ENCODE measurements around the gene IL17C. TPM values are rescaled to one million over a fixed set of nuclear protein-coding genes. Genes with fewer than 3 reads are reported as not detected.

IL17C gene
- total RNA-seq, 4 donors from 2014 or later = not detected

DNA sequence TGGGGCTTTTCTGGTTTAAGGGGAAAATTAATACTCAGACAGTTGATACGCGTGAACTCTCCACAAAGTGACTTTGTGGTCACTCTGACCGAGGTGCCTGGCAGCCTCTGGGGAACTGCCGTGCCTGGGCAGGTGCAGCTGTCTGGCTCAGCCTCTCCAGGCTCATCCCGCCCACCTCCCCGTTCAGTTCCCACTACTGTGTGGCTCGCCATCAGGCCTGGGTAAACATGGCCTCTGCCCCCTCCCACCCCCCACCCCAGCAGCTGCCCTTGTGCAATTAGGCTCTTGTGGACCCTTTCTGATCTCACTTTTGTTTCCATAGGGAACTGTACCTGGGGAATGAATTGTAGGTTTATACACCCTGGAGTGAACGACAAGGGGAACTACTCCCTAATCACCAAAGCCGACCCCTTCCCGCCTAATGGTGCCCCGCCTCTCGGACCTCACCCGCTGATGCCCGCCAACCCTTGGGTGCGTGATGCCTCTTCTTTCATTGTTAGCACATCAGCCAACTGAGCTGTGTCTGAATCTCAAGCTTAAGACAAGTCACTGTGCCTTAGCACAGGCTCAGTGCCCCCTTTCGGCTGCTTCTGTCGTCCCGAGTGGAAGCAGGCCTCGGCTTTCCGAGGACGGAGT lies 40.4 kb upstream of the IL17C start:
- Histone ChIP-seq H3K27me3 (no peaks in the 10 kb centered on the region), H3K9me3 (no peaks in the 10 kb centered on the region), H3K4me3 (no peak overlapping the region), H3K36me3 (no peaks in the 10 kb centered on the region), H3K4me1 (no peaks in the 10 kb centered on the region), H3K27ac (no peak overlapping the region)
- no peak for DNase-seq
- intact Hi-C loops (cut with DNase I; ENCODE audit: low total_unique reads) = no loop called here
- no peak for TF ChIP-seq POLR2A (IDR thresholded peaks at IDR 0.05)
- no peak for TF ChIP-seq CTCF (IDR thresholded peaks at IDR 0.05)

DNA sequence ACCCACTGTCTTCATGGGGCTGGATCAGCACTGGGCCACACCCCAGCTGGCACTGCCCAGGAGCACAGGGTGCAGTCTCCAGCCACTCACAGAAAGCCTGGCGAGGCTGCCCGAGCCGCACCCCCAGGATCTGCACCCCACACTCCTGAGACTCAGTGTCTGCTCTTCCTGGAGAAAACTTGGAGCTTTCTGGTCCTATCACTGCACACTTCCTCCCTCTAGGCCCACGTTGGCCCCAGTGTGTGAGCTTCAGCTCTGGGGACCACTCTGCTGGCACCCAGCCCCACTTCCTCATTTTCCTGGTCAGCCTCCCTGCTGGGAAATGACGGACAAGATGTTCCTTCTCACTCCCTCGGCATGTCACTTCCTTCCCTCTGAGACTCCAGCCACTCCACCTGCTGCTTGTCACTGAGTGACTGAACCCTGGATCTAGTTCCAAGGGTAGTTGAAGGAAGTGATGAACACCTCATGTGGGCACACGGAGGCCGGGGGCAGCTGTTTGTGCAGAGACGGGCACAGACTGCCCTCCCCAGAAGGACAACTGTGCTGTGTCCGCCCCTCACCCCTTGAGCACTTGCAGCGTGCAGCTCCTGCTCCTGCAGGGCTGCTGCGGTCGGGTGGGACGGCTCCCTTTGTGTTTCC lies 39.2 kb upstream of the IL17C start:
- peak in 1 of 2 donors; percentile 71 for DNase-seq

GRCh38 chr16:88599825-88600538 lies 38.4 kb upstream of the IL17C start:
- no peaks in the 10 kb centered on the region for H3K9me3 ChIP-seq
- TF ChIP-seq CTCF (IDR thresholded peaks at IDR 0.05) (no peak), POLR2A (IDR thresholded peaks at IDR 0.05) (no peak)
- H3K27me3 ChIP-seq = no peaks in the 10 kb centered on the region
- peak in 1 of 2 donors; percentile 29 for DNase-seq
- no peaks in the 10 kb centered on the region for H3K4me1 ChIP-seq
- peak overlapping the region; percentile 47 to 50 for H3K27ac ChIP-seq
- no peak overlapping the region for H3K4me3 ChIP-seq
- H3K36me3 ChIP-seq = no peaks in the 10 kb centered on the region
- intact Hi-C loops (cut with DNase I; ENCODE audit: low total_unique reads) = no loop called here

More for the DNA sequence above, 39.2 kb upstream of the IL17C start:
- Histone ChIP-seq H3K36me3 (no peaks in the 10 kb centered on the region), H3K9me3 (no peaks in the 10 kb centered on the region), H3K4me1 (no peaks in the 10 kb centered on the region), H3K4me3 (no peak overlapping the region), H3K27me3 (no peaks in the 10 kb centered on the region), H3K27ac (peak overlapping the region in 1 of 2 donors; percentile 50)
- intact Hi-C loops (cut with DNase I; ENCODE audit: low total_unique reads) = no loop called here
- TF ChIP-seq CTCF (IDR thresholded peaks at IDR 0.05) = no peak
- no peak for TF ChIP-seq POLR2A (IDR thresholded peaks at IDR 0.05)

- H3K27ac ChIP-seq = peak overlapping the region; percentile 47 to 50
- no peak overlapping the region for H3K4me3 ChIP-seq
- no peak for DNase-seq
- H3K9me3 ChIP-seq = no peaks in the 10 kb centered on the region
- H3K27me3 ChIP-seq = no peaks in the 10 kb centered on the region
- intact Hi-C loops (cut with DNase I; ENCODE audit: low total_unique reads) = no loop called here
- no peak for TF ChIP-seq POLR2A (IDR thresholded peaks at IDR 0.05)
- TF ChIP-seq CTCF (IDR thresholded peaks at IDR 0.05) = no peak
- H3K4me1 ChIP-seq = no peaks in the 10 kb centered on the region
- no peaks in the 10 kb centered on the region for H3K36me3 ChIP-seq
These were observed 37.9 kb upstream of the IL17C start for GRCh38 chr16:88600539-88600896.

All from uterus (tissue), 4 donors.